HepG2 (cell line): ENCODE results near the gene REEP6. TPM values are rescaled to one million over a fixed set of nuclear protein-coding genes. Genes with fewer than 3 reads are reported as not detected.

Source experiments
- CCDC6 ChIP-seq: sonication (generic); formaldehyde crosslinking; IDR thresholded peaks from 2 replicates; pipeline ENCODE4 v1.8.1; 2022; ENCODE audit warnings: mild to moderate bottlenecking, missing genetic modification reagents, moderate library complexity
- CHD2 ChIP-seq: IDR thresholded peaks from 2 replicates; pipeline ENCODE4 v1.6.1; 2011; ENCODE audit warnings: low read depth, low read length, improper control_type of control experiment
- FOXO1 ChIP-seq: sonication (generic); formaldehyde crosslinking; IDR thresholded peaks from 2 replicates; pipeline ENCODE4 v1.4.0; 2020; ENCODE audit warnings: missing genetic modification reagents
- HNF4G ChIP-seq, 2 experiments: sonication (generic) in 1 of 2; formaldehyde crosslinking in 1 of 2; IDR thresholded peaks; 2 replicates each; pipeline versions ENCODE4 v1.4.0 to v1.6.1; 2011 to 2020; ENCODE audit warnings: borderline replicate concordance in 2 of 2, low read depth in 2 of 2, mild to moderate bottlenecking in 2 of 2, low read length in 1 of 2, missing genetic modification reagents in 1 of 2, moderate library complexity in 1 of 2
- HNRNPH1 ChIP-seq: fragments of 200-400 bp; formaldehyde crosslinking; optimal IDR thresholded peaks from 2 replicates; pipeline ENCODE3; 2017; ENCODE audit warnings: mild to moderate bottlenecking, low read depth, low read length
- KLF13 ChIP-seq: sonication (generic); formaldehyde crosslinking; IDR thresholded peaks from 2 replicates; pipeline ENCODE4 v1.4.0; 2020; ENCODE audit warnings: mild to moderate bottlenecking, missing genetic modification reagents
- NAIF1 ChIP-seq: sonication (generic); formaldehyde crosslinking; IDR thresholded peaks from 2 replicates; pipeline ENCODE4 v1.5.0; 2020; ENCODE audit warnings: mild to moderate bottlenecking, missing genetic modification reagents, borderline replicate concordance
- PRMT3 ChIP-seq: sonication (generic); formaldehyde crosslinking; IDR thresholded peaks from 2 replicates; pipeline ENCODE4 v1.8.1; 2022; ENCODE audit warnings: low read depth, mild to moderate bottlenecking, moderate library complexity, missing genetic modification reagents, borderline replicate concordance
- SMAD3 ChIP-seq: sonication (generic); formaldehyde crosslinking; IDR thresholded peaks from 2 replicates; pipeline ENCODE4 v1.4.0; 2020; ENCODE audit warnings: missing genetic modification reagents
- THAP11 ChIP-seq: IDR thresholded peaks from 2 replicates; pipeline ENCODE4 v1.6.1; 2016; ENCODE audit warnings: missing biosample characterization, missing genetic modification reagents
- ZNF282 ChIP-seq: fragments of 450-650 bp; IDR thresholded peaks from 2 replicates; pipeline ENCODE4 v1.6.1; 2018; ENCODE audit not compliant: partially characterized antibody
- ZNF724P ChIP-seq: sonication (generic); formaldehyde crosslinking; IDR thresholded peaks from 2 replicates; pipeline ENCODE4 v1.8.0; 2022; ENCODE audit warnings: missing genetic modification reagents, borderline replicate concordance
- polyA plus RNA-seq, 8 experiments: library from polyadenylated mRNA; depleted of rRNA in 3 of 8; stranded (reverse) in 7 of 8; unstranded in 1 of 8; fragments of >200 nt; fragmentation: Illumina TruSeq in 4 of 8; extraction: Trizol in 4 of 8; gene quantifications; 2 replicates each; pipeline versions ENCODE4 v1.2.1 to v1.2.3, GENCODE V29; 2011 to 2016; ENCODE audit warnings: low read depth in 4 of 8, missing spikeins in 1 of 8, mixed read lengths in 1 of 8; ENCODE audit not compliant: insufficient read depth in 1 of 8
- total RNA-seq, 5 experiments: library from RNA; depleted of rRNA; stranded (reverse); fragments of >200 nt; fragmentation: Illumina TruSeq; extraction: Trizol; gene quantifications; 2 replicates each; pipeline ENCODE4 v1.2.3, GENCODE V29; 2016; ENCODE audit warnings: low read depth in 1 of 5
- TF ChIP-seq, protein P1 (sequence below): sonication (generic); formaldehyde crosslinking; IDR thresholded peaks from 2 replicates; pipeline ENCODE4 v1.5.0; 2020; ENCODE audit warnings: missing genetic modification reagents
- TF ChIP-seq, protein P2 (sequence below), 2 experiments: sonication (generic) in 1 of 2; formaldehyde crosslinking in 1 of 2; IDR thresholded peaks; 2 replicates each; pipeline versions ENCODE4 v1.5.1 to v1.6.1; 2011 to 2020; ENCODE audit warnings: borderline replicate concordance in 1 of 2, low read depth in 1 of 2, low read length in 1 of 2, mild to moderate bottlenecking in 1 of 2, missing genetic modification reagents in 1 of 2, moderate library complexity in 1 of 2
- TF ChIP-seq, protein P3 (sequence below): sonication (generic); formaldehyde crosslinking; IDR thresholded peaks from 2 replicates; pipeline ENCODE4 v1.5.0; 2020; ENCODE audit warnings: mild to moderate bottlenecking, missing genetic modification reagents, borderline replicate concordance
- TF ChIP-seq, protein P4 (sequence below): sonication (generic); formaldehyde crosslinking; IDR thresholded peaks from 2 replicates; pipeline ENCODE4 v1.5.0; 2020; ENCODE audit warnings: missing genetic modification reagents

The REEP6 gene
- total and polyA plus RNA-seq, 2 of the 13 experiments (the other 11 are each of a cell fraction or from before 2014, with no cell fraction given), result 10.0 to 28.8 TPM

DNA sequence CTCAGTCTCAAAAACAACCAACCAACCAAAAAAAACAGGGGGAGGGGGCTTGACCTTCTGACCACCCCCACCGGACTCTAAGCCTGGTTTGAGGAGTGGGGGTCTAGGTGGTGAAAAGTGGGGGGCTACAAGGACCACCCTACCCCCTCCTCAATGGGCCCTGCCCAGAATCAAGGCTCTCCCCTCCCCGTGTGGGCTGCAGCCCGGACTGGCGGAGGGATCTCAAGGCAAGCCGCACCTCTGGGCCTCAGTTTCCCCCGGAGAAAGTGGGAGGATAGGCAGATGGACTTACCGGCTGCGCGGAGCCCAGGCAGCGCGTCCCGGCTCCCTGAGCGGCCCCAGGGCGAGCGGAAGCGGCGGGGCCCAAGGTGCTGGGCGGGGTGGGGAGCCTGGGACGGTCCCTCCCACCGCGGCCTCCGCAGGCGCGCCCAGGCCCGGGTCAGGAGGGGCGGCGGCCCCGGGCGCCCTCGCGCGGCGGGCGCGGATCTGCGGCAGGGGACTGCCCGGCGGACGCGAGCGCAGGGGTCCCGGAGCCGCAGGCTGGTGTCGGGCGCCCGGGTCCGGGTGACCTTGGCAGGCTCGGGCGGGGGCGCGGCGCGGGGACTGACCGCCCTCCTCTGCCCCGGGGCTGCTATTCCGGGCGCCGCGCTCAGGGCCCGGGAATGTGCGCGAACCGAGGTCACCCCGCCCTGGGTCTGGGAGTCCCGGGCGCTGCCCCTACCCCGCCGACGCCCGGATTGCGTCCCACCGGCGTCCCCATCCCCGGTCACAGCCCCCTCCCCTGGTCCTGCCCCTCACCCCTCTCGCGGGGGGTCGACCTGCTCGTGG, 21.9 kb downstream of the REEP6 start, which contains the start of gene ADAMTSL5 (continued):
- TF ChIP-seq, protein P1, sequence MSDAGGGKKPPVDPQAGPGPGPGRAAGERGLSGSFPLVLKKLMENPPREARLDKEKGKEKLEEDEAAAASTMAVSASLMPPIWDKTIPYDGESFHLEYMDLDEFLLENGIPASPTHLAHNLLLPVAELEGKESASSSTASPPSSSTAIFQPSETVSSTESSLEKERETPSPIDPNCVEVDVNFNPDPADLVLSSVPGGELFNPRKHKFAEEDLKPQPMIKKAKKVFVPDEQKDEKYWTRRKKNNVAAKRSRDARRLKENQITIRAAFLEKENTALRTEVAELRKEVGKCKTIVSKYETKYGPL (CRISPR knock-in tag), result no peak
- TF ChIP-seq ZNF282, result no peak
- no peak for TF ChIP-seq FOXO1 (CRISPR knock-in tag)
- no peak for TF ChIP-seq HNRNPH1
- TF ChIP-seq, protein P2, sequence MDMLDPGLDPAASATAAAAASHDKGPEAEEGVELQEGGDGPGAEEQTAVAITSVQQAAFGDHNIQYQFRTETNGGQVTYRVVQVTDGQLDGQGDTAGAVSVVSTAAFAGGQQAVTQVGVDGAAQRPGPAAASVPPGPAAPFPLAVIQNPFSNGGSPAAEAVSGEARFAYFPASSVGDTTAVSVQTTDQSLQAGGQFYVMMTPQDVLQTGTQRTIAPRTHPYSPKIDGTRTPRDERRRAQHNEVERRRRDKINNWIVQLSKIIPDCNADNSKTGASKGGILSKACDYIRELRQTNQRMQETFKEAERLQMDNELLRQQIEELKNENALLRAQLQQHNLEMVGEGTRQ (IDR thresholded peaks at IDR 0.05; ENCODE audit: low read depth, low read length), result no peak
- TF ChIP-seq, protein P2 (CRISPR knock-in tag; IDR thresholded peaks at IDR 0.05; ENCODE audit: borderline replicate concordance), result no peak
- no peak for TF ChIP-seq CHD2
- TF ChIP-seq CCDC6, result no peak
- TF ChIP-seq HNF4G (IDR thresholded peaks at IDR 0.05; ENCODE audit: borderline replicate concordance, low read depth, low read length), result no peak
- TF ChIP-seq HNF4G (CRISPR knock-in tag; IDR thresholded peaks at IDR 0.05; ENCODE audit: borderline replicate concordance, low read depth), result no peak
- TF ChIP-seq SMAD3, result no peak
- no peak for TF ChIP-seq NAIF1 (CRISPR knock-in tag)
- TF ChIP-seq, protein P3, sequence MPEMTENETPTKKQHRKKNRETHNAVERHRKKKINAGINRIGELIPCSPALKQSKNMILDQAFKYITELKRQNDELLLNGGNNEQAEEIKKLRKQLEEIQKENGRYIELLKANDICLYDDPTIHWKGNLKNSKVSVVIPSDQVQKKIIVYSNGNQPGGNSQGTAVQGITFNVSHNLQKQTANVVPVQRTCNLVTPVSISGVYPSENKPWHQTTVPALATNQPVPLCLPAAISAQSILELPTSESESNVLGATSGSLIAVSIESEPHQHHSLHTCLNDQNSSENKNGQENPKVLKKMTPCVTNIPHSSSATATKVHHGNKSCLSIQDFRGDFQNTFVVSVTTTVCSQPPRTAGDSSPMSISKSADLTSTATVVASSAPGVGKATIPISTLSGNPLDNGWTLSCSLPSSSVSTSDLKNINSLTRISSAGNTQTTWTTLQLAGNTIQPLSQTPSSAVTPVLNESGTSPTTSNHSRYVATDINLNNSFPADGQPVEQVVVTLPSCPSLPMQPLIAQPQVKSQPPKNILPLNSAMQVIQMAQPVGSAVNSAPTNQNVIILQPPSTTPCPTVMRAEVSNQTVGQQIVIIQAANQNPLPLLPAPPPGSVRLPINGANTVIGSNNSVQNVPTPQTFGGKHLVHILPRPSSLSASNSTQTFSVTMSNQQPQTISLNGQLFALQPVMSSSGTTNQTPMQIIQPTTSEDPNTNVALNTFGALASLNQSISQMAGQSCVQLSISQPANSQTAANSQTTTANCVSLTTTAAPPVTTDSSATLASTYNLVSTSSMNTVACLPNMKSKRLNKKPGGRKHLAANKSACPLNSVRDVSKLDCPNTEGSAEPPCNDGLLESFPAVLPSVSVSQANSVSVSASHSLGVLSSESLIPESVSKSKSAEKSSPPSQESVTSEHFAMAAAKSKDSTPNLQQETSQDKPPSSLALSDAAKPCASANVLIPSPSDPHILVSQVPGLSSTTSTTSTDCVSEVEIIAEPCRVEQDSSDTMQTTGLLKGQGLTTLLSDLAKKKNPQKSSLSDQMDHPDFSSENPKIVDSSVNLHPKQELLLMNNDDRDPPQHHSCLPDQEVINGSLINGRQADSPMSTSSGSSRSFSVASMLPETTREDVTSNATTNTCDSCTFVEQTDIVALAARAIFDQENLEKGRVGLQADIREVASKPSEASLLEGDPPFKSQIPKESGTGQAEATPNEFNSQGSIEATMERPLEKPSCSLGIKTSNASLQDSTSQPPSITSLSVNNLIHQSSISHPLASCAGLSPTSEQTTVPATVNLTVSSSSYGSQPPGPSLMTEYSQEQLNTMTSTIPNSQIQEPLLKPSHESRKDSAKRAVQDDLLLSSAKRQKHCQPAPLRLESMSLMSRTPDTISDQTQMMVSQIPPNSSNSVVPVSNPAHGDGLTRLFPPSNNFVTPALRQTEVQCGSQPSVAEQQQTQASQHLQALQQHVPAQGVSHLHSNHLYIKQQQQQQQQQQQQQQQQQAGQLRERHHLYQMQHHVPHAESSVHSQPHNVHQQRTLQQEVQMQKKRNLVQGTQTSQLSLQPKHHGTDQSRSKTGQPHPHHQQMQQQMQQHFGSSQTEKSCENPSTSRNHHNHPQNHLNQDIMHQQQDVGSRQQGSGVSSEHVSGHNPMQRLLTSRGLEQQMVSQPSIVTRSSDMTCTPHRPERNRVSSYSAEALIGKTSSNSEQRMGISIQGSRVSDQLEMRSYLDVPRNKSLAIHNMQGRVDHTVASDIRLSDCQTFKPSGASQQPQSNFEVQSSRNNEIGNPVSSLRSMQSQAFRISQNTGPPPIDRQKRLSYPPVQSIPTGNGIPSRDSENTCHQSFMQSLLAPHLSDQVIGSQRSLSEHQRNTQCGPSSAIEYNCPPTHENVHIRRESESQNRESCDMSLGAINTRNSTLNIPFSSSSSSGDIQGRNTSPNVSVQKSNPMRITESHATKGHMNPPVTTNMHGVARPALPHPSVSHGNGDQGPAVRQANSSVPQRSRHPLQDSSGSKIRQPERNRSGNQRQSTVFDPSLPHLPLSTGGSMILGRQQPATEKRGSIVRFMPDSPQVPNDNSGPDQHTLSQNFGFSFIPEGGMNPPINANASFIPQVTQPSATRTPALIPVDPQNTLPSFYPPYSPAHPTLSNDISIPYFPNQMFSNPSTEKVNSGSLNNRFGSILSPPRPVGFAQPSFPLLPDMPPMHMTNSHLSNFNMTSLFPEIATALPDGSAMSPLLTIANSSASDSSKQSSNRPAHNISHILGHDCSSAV (CRISPR knock-in tag), result no peak
- peak; percentile 55 for TF ChIP-seq THAP11
- no peak for TF ChIP-seq KLF13 (CRISPR knock-in tag)
- TF ChIP-seq PRMT3 (CRISPR knock-in tag), result no peak
- TF ChIP-seq, protein P4, sequence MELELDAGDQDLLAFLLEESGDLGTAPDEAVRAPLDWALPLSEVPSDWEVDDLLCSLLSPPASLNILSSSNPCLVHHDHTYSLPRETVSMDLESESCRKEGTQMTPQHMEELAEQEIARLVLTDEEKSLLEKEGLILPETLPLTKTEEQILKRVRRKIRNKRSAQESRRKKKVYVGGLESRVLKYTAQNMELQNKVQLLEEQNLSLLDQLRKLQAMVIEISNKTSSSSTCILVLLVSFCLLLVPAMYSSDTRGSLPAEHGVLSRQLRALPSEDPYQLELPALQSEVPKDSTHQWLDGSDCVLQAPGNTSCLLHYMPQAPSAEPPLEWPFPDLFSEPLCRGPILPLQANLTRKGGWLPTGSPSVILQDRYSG (CRISPR knock-in tag), result no peak
- no peak for TF ChIP-seq ZNF724P (CRISPR knock-in tag)
